ENCODE data around the gene SON.

Gene SON

DNA sequence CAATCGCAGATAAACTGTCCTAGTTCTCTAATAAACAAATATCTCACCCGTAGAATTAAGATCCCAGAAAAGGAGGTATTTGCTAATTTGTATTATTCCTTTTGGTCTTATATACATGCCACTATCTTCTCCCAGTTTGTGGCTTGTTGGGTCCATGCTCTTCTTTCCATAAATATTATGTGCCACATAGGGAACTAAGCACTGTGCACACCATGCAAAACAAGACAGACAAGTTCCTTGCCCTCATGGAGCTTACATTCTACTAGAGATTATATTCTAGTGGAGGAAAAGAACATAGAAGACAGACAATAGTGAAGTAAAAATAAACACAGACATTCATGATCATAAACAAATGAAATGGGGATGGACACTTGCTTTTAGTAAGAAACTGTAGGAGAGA, 5.6 kb upstream of the SON start:
- TF ChIP-seq, protein P1, sequence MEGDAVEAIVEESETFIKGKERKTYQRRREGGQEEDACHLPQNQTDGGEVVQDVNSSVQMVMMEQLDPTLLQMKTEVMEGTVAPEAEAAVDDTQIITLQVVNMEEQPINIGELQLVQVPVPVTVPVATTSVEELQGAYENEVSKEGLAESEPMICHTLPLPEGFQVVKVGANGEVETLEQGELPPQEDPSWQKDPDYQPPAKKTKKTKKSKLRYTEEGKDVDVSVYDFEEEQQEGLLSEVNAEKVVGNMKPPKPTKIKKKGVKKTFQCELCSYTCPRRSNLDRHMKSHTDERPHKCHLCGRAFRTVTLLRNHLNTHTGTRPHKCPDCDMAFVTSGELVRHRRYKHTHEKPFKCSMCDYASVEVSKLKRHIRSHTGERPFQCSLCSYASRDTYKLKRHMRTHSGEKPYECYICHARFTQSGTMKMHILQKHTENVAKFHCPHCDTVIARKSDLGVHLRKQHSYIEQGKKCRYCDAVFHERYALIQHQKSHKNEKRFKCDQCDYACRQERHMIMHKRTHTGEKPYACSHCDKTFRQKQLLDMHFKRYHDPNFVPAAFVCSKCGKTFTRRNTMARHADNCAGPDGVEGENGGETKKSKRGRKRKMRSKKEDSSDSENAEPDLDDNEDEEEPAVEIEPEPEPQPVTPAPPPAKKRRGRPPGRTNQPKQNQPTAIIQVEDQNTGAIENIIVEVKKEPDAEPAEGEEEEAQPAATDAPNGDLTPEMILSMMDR (conservative IDR thresholded peaks at IDR 0.05; ENCODE audit: low read depth, low read length): no peak
- DNase-seq (ENCODE audit: low read depth): no peak
- no peak overlapping the region for H3K4me3 ChIP-seq (ENCODE audit: low read depth, low read length)

DNA sequence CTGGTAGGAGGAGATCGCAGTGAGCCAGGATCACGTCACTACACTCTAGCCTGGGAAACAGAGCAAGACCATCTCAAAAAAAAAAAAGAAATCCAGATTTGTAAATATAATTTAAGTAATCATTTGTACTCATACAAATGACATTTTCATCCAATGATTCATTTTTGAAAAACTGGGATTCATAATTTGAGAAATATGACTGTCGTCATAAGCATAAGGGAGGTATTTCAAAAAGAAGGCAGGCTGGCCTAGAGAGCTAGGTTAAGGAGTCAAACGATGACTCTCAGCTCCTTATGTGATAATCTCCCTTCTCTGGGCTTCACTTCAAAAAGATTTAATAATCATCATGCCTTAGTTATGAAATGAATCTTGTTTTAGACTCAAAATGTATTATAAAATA, 3.2 kb upstream of the SON start:
- DNase-seq (ENCODE audit: low read depth): peak; percentile 42
- TF ChIP-seq, protein P1 (conservative IDR thresholded peaks at IDR 0.05; ENCODE audit: low read depth, low read length): no peak
- H3K4me3 ChIP-seq (ENCODE audit: low read depth, low read length): no peak overlapping the region

DNA sequence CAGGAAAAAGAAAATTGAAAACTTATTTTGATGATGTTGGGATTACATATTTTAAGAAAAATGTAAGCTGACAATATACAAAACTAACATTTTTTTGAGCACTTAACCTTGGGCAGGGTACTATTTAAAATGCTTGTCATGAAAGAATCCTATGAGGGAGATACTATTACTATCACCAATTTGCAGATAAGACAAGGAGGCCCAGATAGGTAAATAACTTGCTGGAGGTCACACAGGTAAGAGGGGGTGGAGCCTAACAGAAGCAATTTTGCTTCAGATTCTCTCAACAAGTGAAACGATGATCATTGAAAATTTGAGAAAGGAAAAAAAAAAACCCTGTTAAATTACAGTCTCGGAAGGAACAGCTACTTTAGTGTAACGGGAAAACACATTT, 2.1 kb upstream of the SON start:
- H3K4me3 ChIP-seq (ENCODE audit: low read depth, low read length): peak overlapping the region; percentile 91
- DNase-seq (ENCODE audit: low read depth): no peak
- TF ChIP-seq, protein P1 (conservative IDR thresholded peaks at IDR 0.05; ENCODE audit: low read depth, low read length): no peak

DNA sequence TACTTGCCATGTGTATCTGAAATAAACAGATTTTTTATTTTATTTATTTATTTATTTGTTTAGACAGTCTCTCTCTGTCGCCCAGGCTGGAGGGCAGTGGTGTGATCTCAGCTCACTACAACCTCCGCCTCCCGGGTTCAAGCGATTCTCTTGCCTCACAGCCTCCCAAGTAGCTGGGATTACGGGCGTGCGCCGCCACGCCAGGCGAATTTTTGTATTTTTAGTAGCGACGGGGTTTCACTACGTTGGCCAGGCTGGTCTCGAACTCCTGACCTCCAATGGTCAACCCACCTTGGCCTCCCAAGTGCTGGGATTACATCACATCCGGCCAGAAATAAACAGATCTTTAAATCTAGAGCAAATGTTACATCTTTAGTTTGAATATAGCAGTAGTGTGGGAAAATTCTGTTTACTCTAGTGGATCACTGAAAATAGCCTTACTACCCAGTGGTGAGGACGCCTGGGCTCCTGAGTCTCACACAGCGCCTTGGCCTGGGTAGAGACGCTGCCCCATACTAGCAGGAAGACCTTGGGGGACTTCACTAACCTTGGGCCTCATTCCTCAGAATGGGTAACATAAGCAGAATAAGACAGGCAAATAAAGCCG, 1.6 kb upstream of the SON start:
- peak; percentile 44 for DNase-seq (ENCODE audit: low read depth)
- TF ChIP-seq, protein P1 (conservative IDR thresholded peaks at IDR 0.05; ENCODE audit: low read depth, low read length): no peak
- H3K4me3 ChIP-seq (ENCODE audit: low read depth, low read length): peak overlapping the region; percentile 91

DNA sequence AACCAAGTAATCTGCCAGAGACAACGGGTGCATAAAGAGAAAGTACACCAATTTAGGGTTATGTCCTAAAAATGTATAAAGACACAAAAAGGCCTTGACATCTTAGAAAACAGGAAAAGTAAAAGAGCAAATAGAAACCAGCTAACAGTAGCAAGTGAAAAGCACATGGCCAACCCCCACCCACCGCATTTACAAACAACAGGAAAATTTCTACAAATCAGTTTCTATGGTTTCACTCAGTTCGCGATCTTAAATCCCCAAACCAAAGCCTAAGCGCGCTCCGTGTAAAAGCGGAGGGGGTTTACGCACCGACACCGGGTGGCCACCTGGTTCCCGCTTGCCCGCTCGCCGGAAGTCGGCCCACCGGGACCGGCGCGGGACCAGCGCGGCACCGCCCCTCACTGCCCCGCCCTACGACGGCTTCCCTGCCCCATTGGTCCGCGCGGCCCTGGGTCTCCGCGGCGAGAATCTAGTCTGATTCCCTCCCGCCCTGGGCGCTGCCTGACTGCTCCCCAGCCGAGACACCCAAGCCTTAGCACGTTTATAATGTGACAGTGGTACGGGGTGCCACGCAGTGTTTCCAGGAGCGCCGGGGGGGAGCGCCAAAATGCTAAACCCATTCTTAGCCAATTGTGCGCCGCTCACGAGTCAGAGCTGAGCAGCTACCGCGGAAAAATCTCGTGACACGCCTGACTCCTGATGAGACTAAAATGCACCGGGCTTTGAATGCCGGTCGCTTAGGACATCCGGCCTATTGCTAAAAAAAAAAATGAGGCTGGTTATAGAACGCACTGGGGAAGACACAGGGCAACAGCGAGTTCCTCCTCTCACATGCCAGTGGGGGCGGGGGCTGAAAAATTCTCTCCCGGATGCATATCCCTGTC, 840 bp upstream of the SON start, which contains the start of gene GART:
GART (minus strand) TSS at position 362 of the 884 bp plus-strand sequence. CDS start 2,802 bp downstream, outside the sequence.
- TF ChIP-seq, protein P1 (conservative IDR thresholded peaks at IDR 0.05; ENCODE audit: low read depth, low read length): no peak
- peak within 1 kb of the TSS; percentile 91 for H3K4me3 ChIP-seq (ENCODE audit: low read depth, low read length)
- peak; percentile 79 for DNase-seq (ENCODE audit: low read depth)

DNA sequence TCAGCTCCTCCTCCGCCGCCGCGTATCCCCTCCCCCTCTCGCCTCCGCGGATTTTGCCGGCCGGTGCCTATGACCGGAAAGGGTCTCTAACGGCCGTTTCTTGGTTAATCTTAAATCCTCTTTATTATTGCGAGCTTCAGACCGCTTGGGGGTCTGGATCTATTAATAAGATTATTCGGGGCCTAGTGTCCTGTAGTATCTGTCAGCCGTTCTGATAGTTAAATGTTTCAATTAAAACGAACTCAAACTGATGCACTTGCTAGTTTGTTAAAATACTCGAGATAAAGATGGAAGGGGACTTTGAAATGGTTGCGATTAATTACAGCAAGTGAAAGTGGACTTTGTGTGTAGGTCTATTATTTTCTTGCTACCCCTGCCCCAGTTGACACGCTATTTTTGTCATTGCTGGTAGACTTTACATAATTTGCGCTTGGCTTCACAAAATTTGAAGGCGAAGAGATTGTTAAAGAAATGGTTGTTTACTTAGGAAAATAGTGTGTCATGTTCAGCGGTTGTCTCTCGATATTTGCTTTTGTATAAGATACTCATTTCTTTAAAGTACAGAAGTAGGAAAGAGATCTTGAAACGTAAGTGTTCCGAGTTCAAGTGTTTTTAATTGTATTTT, 779 bp downstream of the SON start:
- H3K4me3 ChIP-seq (ENCODE audit: low read depth, low read length): peak overlapping the region; percentile 91
- TF ChIP-seq, protein P1 (conservative IDR thresholded peaks at IDR 0.05; ENCODE audit: low read depth, low read length): no peak
- DNase-seq (ENCODE audit: low read depth): no peak
